ENCODE data around the gene PHF2.

PHF2 gene

DNA sequence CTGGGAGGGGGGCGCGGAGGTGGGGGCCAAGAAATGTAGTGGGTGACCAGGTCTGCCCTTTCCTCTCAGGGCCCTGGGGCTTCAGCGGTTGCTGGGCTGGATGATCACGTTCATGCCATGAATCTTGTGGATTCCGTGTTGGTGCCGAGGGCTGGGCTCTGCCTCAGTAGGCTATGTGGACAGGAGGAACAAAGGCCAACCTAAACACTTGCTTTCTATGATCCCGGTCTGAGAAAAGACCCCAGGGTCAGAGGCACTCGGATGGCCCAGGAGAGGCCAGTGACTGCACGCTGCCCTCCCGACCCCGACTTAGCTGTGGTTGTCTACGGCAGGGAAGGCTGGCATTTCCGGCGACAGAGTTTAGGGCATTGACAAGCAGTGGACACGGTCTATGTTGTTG, 26.6 kb downstream of the PHF2 start:
- no peak for DNase-seq

DNA sequence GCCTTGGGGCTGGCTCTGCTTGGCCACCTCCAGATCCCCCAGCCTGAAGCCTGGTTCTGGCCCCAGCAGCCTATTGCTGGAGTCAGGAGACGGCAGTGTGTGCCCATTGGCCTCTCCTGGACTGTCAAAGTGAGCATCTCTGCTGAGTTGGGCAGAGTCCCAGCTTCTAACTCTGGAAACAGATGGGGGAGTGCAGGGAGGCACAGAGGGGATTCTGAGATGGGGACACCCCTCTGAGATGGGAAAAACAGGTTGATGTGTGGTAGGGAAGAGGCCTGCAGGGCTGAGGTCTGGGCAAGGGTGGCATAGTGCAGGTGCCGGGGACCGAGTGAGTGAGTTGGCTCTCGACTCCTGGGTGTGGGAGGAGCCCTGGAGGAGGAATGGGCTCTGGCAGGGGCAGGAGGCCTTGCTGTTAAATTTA, 27.5 kb downstream of the PHF2 start:
- DNase-seq: no peak

DNA sequence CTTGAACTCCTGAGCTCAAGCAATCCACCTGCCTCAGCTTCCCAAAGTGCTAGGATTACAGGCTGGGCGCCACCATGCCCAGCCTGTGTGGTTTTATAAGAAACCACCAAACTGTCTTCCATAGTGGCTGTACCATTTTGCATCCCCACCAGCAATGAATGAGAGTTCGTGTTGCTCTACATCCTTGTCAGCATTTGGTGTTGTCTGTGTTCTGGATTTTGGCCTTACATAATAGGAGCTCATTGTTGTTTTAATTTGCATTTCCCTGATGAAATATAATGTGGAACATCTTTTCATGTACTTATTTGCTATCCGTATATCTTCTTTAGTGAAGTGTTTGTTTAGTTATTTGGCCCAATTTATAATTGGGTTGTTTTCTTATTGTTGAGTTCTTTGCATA, 29.8 kb downstream of the PHF2 start:
- DNase-seq: no peak

DNA sequence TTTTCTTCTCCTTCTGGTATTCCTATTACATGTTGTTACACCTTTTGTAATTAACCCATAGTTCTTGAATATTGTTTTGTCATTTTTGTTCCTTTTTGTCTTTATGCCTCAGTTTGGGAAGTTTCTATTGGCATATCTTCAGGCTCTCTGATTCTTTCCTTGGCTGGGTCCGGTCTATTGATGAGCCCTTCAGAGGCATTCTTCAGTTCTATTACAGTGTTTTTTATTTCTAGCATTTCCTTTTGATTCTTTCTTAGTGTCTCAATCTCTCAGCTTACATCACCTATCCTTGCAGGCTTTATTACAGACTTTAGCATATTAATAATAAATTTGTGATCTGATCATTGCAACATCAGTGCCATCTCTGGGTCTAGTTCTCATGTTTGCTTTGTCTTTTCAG, 33.8 kb downstream of the PHF2 start:
- no peak for DNase-seq

DNA sequence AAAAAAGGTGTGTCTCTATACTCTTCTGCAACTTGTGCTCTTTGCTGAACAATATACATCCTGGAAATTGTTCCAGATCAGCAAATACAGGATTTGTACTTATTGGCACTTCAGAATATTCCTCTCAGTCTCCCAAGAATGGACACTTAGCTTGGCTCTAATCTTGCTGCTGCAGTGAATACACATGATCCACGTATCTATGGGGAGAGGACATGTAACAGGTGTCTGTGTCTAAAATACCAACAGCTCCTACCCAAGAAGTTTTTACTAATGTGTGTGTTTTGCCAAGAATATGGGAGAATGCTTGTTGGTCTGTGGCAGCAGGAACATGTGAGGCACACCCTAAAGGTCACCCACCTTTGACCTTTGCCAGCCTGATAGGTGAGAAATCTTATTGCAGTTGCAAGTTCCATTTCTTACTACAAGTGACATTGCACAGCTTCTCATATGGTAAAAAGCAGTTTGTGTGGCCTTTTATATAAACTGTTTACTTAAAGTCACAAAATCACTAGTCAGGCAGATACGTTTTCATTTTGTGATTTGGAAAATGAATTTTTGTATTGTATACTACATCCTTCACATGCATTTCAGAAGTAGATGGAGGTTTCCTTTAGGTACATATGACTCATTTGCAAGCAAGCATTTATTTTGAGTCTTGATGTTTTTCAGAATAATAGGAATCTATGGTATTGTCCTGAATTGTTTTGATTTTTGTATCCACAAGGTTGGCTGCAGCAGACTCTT, 35.8 kb downstream of the PHF2 start:
- no peak for DNase-seq

DNA sequence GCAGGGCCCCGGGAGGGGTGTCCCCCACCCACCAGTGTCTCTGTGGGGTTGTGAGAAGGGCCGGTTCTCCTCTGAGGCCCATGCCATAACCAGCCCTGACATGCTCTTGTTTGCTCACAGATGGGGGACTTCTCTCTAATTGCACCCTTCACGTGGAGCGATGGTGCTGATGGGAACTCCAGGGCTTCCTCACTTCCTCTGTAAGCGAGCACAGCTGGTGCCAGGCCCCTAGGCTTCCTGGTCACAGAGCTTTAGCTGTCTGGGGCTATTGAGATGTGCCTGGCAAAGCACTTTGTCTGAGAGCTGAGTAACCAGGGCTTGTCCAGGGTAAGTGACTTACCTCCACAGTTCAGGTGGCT, 36.4 kb downstream of the PHF2 start:
- DNase-seq: peak; percentile 76

DNA sequence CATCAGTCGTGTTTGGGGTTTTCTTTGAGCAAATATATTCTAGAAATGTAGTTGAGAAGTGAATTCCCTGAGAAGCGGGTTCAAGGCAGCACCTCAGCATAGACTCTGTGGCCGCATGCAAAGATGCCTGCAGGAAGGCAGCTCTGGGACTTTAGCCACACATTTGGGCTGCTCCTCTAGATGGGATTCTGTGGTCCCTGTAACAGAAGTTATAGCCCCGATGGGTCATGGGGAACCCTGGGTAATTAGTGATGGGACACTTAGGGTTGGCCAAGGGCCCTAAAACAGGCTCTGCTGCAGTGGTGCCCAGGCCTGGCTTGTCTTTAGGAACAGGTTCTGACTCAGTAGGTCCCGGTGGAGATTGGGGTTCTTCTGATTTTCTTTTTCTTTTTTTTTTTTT, 36.8 kb downstream of the PHF2 start:
- no peak for DNase-seq

DNA sequence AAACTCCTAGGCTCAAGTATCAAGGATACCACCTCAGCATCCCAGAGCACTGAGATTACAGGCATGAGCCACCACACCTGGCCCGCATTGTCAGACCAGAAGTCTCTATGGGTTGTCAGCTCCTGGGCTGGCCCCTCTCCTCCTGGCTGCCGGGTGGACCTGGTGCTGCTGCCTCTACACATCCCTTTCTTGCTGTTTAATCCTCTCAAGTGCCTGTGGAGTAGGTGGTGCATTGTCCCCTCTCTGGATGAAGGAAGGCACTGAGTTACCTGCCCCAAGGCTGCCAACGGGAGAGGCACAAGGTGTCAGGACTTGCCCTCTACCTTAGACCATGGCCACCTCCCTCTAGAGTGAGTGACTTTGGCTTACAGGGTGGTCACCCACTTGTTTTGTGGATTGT, 37.4 kb downstream of the PHF2 start:
- no peak for DNase-seq

DNA sequence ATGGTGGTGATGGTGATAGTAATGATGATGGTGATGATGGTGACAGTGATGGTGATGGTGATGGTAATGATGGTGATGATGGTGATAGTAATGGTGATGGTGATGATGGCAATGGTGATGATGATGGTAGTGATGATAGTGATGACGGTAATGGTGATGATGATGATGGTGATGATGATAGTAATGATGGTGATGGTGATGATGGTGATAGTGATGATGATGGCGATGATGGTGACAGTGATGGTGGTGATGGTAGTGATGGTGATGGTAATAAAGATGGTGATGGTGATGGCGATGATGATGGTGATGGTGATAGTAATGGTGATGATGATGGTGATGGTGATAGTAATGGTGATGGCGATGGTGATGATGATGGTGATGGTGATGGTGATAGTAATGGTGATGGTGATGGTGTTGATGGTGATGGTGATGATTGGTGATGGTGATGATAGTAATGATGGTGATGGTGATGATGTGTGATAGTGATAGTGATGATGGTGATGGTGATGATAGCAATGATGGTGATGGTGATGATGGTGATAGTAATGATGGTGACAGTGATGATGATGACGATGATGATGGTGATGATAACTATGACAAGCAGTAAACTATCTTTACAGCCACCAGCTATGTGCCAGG, 38.6 kb downstream of the PHF2 start:
- DNase-seq: no peak

DNA sequence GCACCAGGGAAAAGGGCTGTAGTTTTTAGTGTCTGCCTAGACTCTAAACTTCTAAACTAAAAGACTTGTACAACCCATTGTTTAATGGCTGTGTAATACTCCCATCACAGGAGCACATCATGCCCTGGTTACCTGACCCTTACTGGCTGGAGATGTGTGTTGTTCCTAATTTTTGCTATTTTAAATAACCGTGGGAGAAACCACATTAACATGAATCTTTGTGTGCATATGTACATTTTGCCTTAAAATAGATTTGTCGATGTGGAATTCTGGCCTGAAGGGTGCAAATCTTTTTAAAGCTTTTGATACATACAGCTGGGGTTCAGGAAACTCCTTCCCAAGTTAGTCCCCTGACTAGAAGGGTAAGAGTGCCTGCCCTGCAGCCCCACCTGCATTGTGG, 39.7 kb downstream of the PHF2 start:
- no peak for DNase-seq

DNA sequence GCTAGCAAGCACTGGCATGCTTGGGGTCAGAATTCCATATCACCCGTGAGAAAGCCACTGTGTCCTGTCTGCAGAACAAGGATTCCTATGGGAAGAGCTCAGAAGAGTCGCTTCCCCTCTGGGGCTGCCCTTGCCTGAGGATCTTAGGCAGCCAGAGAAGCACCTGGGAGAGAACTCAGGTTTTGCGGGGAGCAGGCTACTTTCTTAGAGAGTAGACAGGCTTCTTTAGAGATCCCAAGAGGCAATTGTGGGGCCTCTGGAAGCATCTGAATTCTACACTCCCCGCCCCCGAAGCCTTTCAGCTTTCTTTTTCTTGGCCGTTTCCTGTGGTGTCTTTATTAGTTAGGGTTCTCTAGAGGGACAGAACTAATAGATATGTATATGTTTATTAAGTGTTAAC, 40.9 kb downstream of the PHF2 start:
- no peak for DNase-seq

DNA sequence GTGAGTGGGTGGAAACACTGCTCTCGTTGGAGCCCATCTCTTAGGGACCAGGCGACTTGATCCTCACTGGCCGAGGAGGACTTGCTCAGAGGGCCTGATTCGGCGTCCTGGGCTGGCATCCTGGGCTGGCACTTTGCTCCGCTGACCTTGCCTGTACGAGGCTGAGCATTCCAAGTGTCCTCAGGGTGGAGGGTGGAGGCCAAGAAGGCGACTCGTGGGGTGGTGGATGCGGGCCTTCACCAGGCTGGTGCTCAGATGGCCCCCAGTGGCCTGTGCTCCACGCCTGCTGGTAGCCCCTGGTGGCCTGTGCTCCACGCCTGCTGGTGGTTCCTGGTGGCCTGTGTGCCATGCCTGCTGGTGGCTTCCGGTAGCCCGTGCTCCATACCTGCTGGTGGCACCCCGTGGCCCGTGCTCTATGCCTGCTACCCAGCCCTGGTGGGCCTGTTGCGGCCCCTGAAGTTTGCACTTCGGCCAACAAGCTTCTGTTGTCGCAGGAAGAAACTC, 42.9 kb downstream of the PHF2 start:
- DNase-seq: no peak

DNA sequence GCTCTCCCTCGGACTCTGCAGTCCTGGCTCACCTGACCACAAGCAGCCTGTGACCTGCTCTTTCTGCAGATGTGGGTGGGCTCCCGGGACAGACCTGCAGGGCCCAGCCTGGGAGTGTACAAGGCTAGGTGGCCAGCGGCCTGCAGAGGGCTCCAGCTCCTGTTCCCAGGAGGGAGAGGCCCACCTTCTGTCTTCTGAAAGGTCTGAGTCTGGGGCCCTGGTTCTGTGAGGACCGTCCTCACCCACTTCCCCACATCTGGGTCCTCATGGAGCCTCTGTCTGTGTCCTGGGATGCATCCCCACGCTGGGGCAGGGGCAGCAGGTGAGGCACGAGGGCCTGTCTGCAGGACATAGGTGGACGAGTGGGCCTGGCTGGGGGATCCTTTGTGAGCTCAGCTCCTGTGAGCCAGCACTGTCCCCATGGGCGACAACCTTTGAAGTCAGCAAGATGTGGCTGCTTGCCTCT, 43.7 kb downstream of the PHF2 start:
- no peak for DNase-seq

DNA sequence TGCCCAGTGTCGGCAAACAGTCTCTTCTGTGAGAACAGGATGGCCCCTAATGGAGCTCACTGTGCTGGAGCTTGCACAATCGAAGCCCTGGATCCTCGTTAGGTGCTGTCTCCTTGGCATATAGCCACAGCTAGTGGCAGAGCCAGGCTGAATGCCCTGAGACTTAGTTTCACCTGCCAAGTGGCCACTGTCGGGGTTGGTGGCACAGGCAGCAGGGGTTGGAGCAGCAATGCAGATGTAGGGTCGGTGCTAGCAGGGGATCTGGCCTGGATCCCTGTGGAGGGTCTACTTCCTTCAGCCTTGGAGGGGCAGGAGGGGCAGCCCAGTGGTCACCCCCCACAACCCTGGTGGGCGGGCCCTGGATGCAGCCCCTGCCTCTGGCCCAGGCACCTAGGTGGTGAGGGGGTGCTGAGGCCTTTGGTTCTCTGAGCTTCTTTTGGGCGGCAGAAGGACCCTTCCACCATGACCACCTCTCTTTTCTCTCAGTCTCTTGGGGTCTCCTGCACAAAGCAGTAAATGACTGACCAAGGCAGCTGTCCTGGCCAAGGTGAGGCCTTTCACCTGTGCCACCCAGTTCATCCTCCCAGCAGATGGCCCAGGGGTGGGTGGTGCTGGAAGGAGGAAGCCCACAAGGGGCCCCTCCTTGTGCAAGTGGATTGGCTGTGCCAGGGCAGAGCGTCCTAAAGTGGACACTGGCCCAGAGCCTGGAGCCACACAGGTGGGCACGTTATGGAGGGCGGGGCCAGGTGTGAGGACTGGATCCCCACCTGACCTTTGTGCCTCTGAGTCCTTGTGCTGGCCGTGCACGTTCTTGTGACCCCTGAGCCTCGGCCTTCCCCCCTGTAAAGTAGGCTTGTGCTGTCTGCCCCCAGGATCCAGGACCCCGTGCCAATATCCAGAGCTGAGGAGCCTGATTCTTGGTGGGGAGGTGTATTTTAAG, 44.8 kb downstream of the PHF2 start:
- DNase-seq: peak; percentile 4

DNA sequence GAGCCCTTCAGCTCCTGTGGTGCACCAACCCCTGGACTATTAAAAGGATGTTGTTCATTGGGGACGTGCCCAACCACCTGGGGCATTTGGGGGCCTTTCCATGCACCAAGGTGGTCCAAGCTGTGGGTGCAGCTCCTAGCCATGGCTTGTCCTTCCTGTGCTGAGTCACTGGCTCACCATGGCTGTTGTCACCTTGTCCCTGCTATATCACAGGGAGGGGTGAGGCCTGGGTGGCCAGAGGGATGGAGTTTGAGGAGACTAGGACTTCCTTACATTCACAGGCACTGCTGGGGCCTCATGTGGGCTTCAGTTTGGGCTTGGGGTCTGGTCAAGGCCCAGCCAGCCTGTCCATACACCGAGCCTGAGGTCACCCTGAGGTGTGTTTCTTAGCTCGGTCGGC, 45.5 kb downstream of the PHF2 start:
- no peak for DNase-seq

DNA sequence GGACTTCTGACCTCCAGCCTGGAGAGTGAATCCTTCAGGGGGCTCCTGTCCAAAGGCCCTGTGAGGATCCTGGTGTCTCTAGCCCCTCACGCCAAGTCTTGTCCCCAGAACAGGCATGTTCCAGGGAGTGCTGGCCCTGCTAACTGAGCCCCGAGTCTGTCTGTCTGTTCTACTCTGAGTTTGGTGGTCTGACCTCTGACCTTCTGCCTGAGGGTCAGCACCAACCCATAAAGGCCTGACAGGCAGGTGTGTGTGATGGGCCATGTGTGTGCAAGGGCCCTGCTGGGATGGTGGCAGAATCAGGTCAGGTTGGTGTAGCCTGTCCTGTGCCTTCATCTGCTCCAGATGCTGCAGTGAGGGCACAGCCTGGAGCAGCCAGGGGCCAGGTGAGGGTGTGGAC, 46.3 kb downstream of the PHF2 start:
- DNase-seq: no peak

DNA sequence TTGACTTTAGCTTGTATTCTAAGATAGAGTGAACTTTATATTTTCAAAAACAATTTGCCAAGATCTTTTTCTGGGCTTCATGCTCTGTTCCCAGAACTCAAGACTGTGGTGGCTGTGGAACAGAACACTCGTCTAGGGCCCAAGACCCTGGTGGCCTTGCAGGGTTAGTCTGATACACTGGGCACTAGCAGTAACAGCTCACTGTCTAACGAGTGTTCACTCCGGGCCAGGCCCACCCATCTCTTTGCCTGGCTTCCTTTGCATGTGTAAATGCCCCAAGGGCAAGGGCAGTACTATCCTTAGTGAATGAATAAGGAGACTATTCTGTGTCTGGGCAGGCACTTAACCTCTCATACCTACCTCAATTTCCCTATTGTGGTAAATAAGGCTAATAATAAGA, 47.4 kb downstream of the PHF2 start:
- no peak for DNase-seq

DNA sequence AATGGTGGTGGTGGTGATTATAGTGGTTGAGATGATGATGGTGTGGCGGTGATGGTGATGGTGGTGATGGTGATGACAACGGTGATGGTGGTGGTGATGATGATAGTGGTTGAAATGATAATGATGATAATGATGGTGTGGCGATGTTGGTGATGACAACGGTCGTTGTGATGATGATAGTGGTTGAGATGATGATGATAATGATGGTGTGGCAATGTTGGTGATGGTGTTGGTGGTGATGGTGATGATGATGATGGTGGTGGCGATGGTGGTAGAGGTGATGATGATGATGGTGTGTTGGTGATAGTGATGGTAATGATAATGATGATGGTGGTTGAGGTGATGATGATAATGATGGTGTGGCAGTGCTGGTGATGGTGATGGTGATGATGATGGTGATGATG, 48.0 kb downstream of the PHF2 start:
- DNase-seq: no peak

DNA sequence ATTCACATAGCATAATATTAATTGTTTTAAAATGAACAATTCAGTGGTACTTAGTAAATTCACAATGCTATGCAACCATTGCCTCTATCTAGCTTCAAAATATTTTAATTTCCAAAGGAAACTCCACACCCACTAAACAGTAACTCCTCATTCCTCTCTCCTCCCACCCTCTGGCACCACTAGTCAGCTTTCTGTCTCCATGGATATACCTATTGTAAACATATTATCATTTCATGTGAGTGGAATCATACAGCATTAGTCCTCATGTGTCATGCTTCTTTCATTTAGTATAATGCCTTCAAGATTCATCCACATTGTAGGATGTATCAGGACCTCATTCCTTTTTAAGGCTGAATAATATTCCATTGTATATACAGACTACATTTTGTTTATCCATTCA, 48.6 kb downstream of the PHF2 start:
- no peak for DNase-seq

DNA sequence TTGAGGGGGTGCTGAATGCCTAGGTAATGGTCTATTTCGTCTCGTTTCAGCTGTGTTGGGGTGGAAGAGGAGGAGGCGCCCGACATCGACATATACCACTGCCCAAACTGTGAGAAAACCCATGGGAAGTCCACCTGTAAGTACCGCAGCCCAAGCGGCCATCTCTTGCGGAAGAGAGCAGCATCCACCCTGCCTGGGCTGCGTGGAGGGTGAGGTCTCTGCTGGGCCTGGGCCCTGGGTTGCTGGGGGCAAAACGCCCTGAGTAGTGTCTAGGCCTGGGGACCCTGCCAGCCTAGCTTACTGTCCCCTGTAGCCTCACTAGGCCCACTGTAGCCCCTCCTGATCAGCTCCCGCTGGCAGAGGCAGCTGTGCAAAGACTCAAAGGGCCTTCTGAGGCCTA, 53.5 kb downstream of the PHF2 start:
- DNase-seq: no peak

DNA sequence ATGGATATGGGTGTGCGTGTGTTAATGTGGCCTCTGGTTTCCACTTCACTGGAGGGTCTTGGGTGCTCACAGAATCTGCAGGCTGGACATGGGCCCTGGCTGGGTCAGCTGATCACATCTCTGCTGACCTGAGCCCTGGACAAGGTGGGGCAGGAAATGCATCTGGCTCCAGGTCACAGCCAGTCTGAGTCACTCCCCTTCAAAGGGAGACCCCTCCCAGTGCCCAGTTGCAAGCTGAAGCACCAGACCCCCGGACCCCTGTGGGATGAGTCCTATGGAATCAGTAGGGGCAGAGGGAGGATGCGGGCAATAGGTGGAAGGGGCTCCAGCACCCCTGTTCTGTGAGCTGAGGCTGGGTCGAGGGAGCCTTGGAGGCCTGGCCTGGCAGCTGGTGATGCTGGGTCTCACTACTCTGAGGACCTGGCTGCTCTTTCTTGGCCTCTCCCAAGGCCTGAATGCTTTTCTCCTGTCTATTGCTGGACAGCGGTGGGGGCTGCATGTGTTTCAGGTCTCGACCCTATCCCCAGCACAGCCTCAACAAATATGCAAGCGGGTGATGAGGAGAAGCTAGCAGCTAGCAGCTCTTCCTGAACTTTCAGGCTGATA, 54.5 kb downstream of the PHF2 start:
- DNase-seq: no peak

DNA sequence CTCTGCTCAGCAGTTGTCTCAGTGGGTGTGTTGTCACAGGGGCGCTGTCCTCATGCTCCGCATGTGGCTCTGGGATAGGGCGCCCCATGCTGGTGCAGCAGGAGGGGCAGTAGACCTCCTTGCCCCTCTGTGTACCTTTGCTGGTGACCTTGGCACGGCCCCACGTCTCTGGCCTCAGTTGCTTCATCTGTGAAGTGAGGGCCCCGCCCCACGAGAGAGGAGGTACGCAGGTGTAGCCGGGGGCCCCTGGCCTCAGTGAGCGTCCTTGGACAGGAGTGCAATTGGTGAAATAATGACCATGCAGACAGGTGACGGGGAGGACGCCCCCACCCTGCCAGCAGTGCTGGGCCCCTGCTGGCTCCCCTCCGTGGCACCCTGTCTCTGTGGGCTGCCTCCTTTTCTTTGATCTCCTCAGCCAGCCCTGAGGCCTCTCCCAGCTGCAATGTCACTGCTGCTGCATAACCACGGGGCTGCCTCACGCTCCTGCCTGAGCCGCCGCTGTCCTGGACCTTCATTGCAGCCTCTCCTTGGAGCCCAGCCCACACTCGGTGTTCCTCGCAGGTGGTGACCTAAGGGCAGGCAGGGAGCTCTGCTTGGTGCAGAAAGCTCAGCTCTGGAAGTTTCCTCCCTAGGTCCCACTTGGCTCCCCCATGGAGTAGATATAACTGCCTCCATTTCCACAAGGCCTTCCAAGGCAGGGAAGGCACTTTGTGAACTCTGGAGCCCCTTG, 57.3 kb downstream of the PHF2 start:
- no peak for DNase-seq

Measured in NCI-H345 (cell line).